K562 (cell line): ENCODE measurements around the gene SOX12. TPM values are rescaled to one million over a fixed set of nuclear protein-coding genes. Genes with fewer than 3 reads are reported as not detected.

Source experiments
- ATAC-seq: fragments of 200-7000 bp; cut with Tn5 transposase; 3 replicates; pipeline ENCODE4 v1.9.1; 2020; ENCODE audit warnings: moderate library complexity
- BruUV-seq: library from RNA; stranded (reverse); fragments of 400-500 nt; replicated peaks from 2 replicates; lab custom pipeline; 2021; lab: Mats Ljungman, UMichigan
- CTCF ChIA-PET: fragments of 300-600 bp; formaldehyde crosslinking; extraction: SDS; loops from one replicate; lab custom pipeline; 2021; ENCODE audit warnings: low intra/inter-chr PET ratio; lab: Yijun Ruan, JAX
- POLR2A ChIA-PET: fragments of 300-600, 350-650 bp; sonication (Branson Sonifier 250); formaldehyde crosslinking; extraction: SDS; loops from one replicate; lab custom pipeline; 2021; ENCODE audit warnings: antibody characterized with exemption, inconsistent platforms; lab: Yijun Ruan, JAX
- DNase-seq, 4 experiments: peaks; one replicate each; pipeline versions ENCODE4 v3.0.0 to v3.0.0-alpha.2; 2011 to 2018; ENCODE audit warnings: low spot score in 3 of 4, mixed read lengths in 3 of 4; ENCODE audit errors: extremely low read depth in 1 of 4
- FAIRE-seq: peaks from 2 replicates; lab custom pipeline; 2011; peaks lifted over from hg19 to GRCh38; lab: Jason Lieb, UNC
- H2AFZ ChIP-seq: 2 replicates; pipeline ENCODE4 v1.6.0; 2011; ENCODE audit warnings: low read depth, low read length, control low read depth, inconsistent platforms
- H3K27ac ChIP-seq: fragments of 200-600 bp; 3 replicates; pipeline ENCODE4 v1.8.0; 2011; ENCODE audit warnings: low read depth, mild to moderate bottlenecking, control low read depth, inconsistent platforms, low read length, moderate library complexity, mixed read lengths; ENCODE audit errors: extremely low read depth
- H3K27me3 ChIP-seq, 2 experiments: fragments of 300-600 bp in 1 of 2; 2 replicates in 1 of 2; 3 replicates in 1 of 2; pipeline versions ENCODE4 v1.6.0 to v1.8.0; 2011; ENCODE audit warnings: inconsistent platforms in 2 of 2, low read length in 2 of 2, mild to moderate bottlenecking in 1 of 2, mixed read lengths in 1 of 2, moderate library complexity in 1 of 2; ENCODE audit not compliant: control insufficient read depth in 2 of 2, insufficient read depth in 2 of 2
- H3K36me3 ChIP-seq: fragments of 300-600 bp; 3 replicates; pipeline ENCODE4 v1.8.0; 2011; ENCODE audit warnings: mild to moderate bottlenecking, low read length, inconsistent platforms; ENCODE audit not compliant: control insufficient read depth, insufficient read depth
- H3K4me1 ChIP-seq, 2 experiments: fragments of 200-600 bp in 1 of 2; replicated peaks in 1 of 2; 2 replicates in 1 of 2; 3 replicates in 1 of 2; pipeline versions ENCODE4 v1.5.1 to v1.8.0; 2011; ENCODE audit warnings: inconsistent platforms in 2 of 2, low read length in 2 of 2, mild to moderate bottlenecking in 1 of 2, mixed read lengths in 1 of 2, moderate library complexity in 1 of 2; ENCODE audit not compliant: control insufficient read depth in 2 of 2, insufficient read depth in 2 of 2
- H3K4me2 ChIP-seq: 2 replicates; pipeline ENCODE4 v1.6.1; 2011; ENCODE audit warnings: low read length, control low read depth, inconsistent platforms, mixed read lengths; ENCODE audit not compliant: insufficient read depth
- H3K4me3 ChIP-seq: fragments of 200-600 bp; sonication (generic), shearing (Covaris generic); 2 replicates; pipeline ENCODE4 v1.5.1; 2016; ENCODE audit warnings: control low read depth, inconsistent platforms
- H3K79me2 ChIP-seq: fragments of 200-600 bp; 3 replicates; pipeline ENCODE4 v1.8.0; 2011; ENCODE audit warnings: low read length, inconsistent platforms; ENCODE audit not compliant: control insufficient read depth, insufficient read depth
- H3K9ac ChIP-seq, 2 experiments: 2 replicates each; pipeline versions ENCODE4 v1.6.0 to v1.6.1; 2011; ENCODE audit warnings: low read depth in 2 of 2, low read length in 2 of 2, control low read depth in 1 of 2, inconsistent platforms in 1 of 2, mild to moderate bottlenecking in 1 of 2, mixed read lengths in 1 of 2; ENCODE audit not compliant: insufficient read depth in 1 of 2
- H3K9me1 ChIP-seq: one replicate; pipeline ENCODE4 v1.6.0; 2011; ENCODE audit warnings: inconsistent platforms, mild to moderate bottlenecking, low read length, moderate library complexity; ENCODE audit not compliant: control insufficient read depth, insufficient read depth
- H3K9me3 ChIP-seq: replicated peaks from 2 replicates; pipeline ENCODE4 v1.5.1; 2011; ENCODE audit warnings: low read depth, low read length, inconsistent platforms; ENCODE audit not compliant: control insufficient read depth, insufficient read depth
- H4K20me1 ChIP-seq: replicated peaks from 2 replicates; pipeline ENCODE4 v1.6.1; 2011; ENCODE audit warnings: low read length, inconsistent platforms, mixed read lengths; ENCODE audit not compliant: control insufficient read depth, insufficient read depth
- ZNF444 ChIP-seq: fragments of 250-450 bp; sonication (Bioruptor Pico); IDR thresholded peaks from 2 replicates; pipeline ENCODE4 v1.4.0; 2020; ENCODE audit warnings: mild to moderate bottlenecking, moderate library complexity
- ZNF518B ChIP-seq: fragments of 250-450 bp; sonication (Bioruptor Pico); IDR thresholded peaks from 2 replicates; pipeline ENCODE4 v1.5.0; 2021; ENCODE audit warnings: mild to moderate bottlenecking, moderate library complexity
- WGBS: fragments of 100-300 bp; shearing (Covaris generic); methylation state at CpG from one replicate; pipeline ENCODE4 v1.1.6; 2016; ENCODE audit warnings: low coverage, mixed read lengths; ENCODE audit not compliant: insufficient coverage; ENCODE audit errors: missing lambda C conversion rate; 5-methylcytosine and 5-hydroxymethylcytosine counted together
- in situ Hi-C: fragments of 300-500 bp; cut with MboI; formaldehyde crosslinking; loops from 4 replicates; pipeline ENCODE4 v1.15.0; 2018; ENCODE audit warnings: inconsistent platforms, mixed read lengths
- intact Hi-C: fragments of 100-400 bp; cut with micrococcal nuclease; formaldehyde crosslinking; loops from 2 replicates; pipeline ENCODE4 v1.14.2; 2022
- polyA plus RNA-seq, 8 experiments: library from polyadenylated mRNA; depleted of rRNA in 4 of 8; stranded (reverse) in 5 of 8; unstranded in 3 of 8; fragments of >200 nt; fragmentation: Nextera tagmentation in 2 of 8; fragmentation: Illumina TruSeq in 1 of 8; extraction: Ambion mirVana in 2 of 8; extraction: Trizol in 1 of 8; gene quantifications; 2 replicates each; pipeline versions ENCODE4 v1.2.1 to v1.2.3, GENCODE V29; 2011 to 2014; ENCODE audit warnings: inconsistent platforms in 1 of 8, missing spikeins in 1 of 8
- total RNA-seq, 7 experiments: library from RNA; depleted of rRNA in 6 of 7; stranded (reverse); fragments of >200 nt in 6 of 7; fragmentation: Illumina TruSeq in 2 of 7; extraction: Trizol in 2 of 7; gene quantifications; 2 replicates each; pipeline versions ENCODE4 v1.2.1 to v1.2.3, GENCODE V29; 2011 to 2021; ENCODE audit warnings: low replicate concordance in 1 of 7

SOX12 gene
- total and polyA plus RNA-seq, 9 of the 15 experiments (the other 6 are each of a cell fraction or from before 2014, with no cell fraction given) = 0.42 to 26.3 (median 2.6) TPM

DNA sequence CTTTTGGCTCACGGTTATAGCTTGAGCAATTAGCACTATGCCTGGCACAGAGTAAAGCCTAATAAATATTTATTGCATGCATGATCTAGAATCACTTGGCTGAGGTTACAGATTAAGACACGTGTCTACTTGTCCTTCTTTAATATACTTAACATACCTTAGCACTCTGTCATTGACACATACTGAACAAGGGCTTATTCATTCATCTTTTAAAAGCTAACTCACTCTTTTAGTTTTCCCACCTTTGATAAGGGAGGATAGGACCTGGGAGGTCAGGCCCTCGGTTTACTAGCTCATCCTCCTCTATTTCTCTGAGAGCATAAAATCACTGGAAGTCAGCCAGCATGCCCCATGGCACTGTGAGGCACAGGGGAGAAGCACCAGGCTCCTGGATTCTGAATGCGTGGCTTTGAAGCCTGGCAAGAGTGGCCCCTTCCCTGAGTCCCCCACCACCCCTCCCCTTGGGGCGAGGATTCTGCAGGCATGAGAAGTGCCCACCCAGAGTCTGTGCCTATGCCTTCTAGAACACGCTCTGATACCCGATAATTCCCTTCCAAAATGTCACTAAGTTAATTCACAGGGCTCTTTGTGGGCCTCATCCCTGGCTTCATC lies 16.8 kb upstream of the SOX12 start:
- H2AFZ ChIP-seq = no peak overlapping the region
- POLR2A ChIA-PET = interaction anchor here (0.7 to 2.0 kb wide), 3 partner anchors 8 to 39 kb away, joined by 3 to 7 read pairs (median 4); partner anchors contain the start of gene NRSN2
- no peaks in the 10 kb centered on the region for H3K79me2 ChIP-seq
- intact Hi-C loops (no loop called here), in situ Hi-C loops (no loop called here)
- no peaks in the 10 kb centered on the region for H4K20me1 ChIP-seq
- H3K36me3 ChIP-seq = no peaks in the 10 kb centered on the region
- BruUV-seq = no TSS peak
- no peak overlapping the region for H3K4me3 ChIP-seq
- H3K9me1 ChIP-seq = no peaks in the 10 kb centered on the region
- TF ChIP-seq ZNF444 (CRISPR knock-in tag) (no peak), ZNF518B (CRISPR knock-in tag) (no peak)
- H3K27me3 ChIP-seq = no peaks in the 10 kb centered on the region
- H3K4me2 ChIP-seq = no peak overlapping the region
- CTCF ChIA-PET = no interaction called here
- 43% methylated on average over 6 of the region's 7 CpGs for WGBS
- H3K27ac ChIP-seq = no peak overlapping the region
- H3K9me3 ChIP-seq = no peaks in the 10 kb centered on the region
- no peak for DNase-seq
- FAIRE-seq = no peak
- no peak for ATAC-seq
- H3K9ac ChIP-seq = no peak overlapping the region
- H3K4me1 ChIP-seq = peaks cover 0 to 4% of the 10 kb centered on the region in 2 experiments; a peak in 2 of 5 replicates
